Measurements from ENCODE around the gene TSHZ3.

TSHZ3 gene

GRCh38 chr19:31353833-31354232, 4.6 kb upstream of the TSHZ3 start:
- no peak for FAIRE-seq

GRCh38 chr19:31352782-31353651, 3.8 kb upstream of the TSHZ3 start:
- no peak for FAIRE-seq

GRCh38 chr19:31352296-31352781, 3.1 kb upstream of the TSHZ3 start:
- no peak for FAIRE-seq

- no peak for FAIRE-seq
Measured at GRCh38 chr19:31351855-31352195, 2.6 kb upstream of the TSHZ3 start.

DNA sequence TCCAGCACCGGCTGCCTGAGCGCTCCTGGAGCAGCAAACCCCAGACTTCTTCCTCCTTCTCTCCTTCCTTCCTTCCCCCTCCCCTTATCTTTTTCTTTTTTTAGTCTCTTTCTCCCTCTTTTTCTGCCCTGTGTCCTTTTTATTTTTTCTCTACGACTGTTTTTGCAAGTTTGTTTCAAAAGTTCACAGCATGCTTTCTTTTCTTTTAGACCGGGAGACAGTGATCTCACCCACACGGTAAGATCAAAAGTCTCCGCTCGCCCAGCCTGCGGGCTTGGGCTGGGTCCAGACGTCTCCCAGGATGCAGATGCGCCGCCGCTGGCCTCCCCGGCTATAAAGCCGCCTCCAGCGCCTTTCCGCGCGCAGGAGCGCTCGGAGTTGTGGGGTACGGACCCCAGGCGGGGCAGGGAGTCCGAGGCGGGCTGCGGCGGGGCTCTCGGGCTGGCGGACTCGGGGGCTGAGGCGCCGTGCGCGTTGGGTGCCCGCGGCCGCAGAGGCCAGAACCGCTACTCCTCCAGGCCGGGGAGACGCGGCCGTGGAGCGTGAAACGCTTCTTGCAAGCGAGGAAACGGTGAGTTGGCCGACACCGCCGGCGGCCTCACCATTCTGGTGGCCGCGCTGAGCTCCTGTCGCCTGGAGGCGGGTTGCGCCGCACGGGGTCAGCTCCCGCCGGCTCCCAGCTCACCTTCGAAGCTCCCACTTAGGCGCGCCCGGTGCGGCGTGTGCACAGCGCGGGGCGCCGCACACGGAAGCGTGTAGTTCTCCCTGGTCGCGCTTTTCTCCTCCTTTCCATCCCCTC, 2.0 kb upstream of the TSHZ3 start:
- FAIRE-seq, result no peak

- no peak for FAIRE-seq
Measured at GRCh38 chr19:31350693-31351055, 1.4 kb upstream of the TSHZ3 start.

DNA sequence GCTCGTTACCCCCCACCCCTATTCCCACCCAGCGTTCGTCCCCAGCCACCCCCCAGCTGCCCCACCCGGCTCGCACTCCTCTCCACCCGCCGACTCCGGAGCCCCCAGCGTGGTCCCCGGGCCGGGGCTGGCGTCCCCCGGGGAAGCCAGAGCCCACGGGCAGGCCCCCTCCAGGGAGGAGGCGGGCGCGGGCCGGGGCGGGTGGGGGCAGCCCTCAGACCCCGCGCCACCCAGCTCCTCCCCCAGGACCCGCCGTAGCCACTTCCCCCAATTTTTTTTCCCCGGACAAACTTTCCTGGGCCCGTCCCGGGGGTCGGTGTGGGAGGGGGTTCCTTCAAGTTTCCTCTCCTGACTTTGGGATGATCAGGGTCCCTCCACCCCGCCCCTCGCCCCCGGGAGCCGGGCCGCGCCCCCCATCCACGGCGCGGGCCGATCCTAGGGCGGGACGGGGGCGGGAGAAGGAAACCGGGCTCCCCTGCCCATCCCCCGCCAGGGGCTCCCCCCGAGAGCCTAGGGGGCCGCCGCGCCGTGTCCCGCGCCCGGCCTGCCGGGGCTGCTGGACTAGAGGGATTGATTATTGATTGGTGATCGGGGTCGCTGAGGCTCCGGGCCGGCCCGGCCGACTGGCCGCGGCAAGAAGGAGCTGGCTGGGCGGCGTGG, 927 bp upstream of the TSHZ3 start:
- FAIRE-seq, result no peak

- no peak for FAIRE-seq
Measured at GRCh38 chr19:31348481-31349159, 616 bp downstream of the TSHZ3 start.

GRCh38 chr19:31347828-31348392, 1.3 kb downstream of the TSHZ3 start:
- FAIRE-seq, result no peak

GRCh38 chr19:31347354-31347753, 1.9 kb downstream of the TSHZ3 start:
- no peak for FAIRE-seq

DNA sequence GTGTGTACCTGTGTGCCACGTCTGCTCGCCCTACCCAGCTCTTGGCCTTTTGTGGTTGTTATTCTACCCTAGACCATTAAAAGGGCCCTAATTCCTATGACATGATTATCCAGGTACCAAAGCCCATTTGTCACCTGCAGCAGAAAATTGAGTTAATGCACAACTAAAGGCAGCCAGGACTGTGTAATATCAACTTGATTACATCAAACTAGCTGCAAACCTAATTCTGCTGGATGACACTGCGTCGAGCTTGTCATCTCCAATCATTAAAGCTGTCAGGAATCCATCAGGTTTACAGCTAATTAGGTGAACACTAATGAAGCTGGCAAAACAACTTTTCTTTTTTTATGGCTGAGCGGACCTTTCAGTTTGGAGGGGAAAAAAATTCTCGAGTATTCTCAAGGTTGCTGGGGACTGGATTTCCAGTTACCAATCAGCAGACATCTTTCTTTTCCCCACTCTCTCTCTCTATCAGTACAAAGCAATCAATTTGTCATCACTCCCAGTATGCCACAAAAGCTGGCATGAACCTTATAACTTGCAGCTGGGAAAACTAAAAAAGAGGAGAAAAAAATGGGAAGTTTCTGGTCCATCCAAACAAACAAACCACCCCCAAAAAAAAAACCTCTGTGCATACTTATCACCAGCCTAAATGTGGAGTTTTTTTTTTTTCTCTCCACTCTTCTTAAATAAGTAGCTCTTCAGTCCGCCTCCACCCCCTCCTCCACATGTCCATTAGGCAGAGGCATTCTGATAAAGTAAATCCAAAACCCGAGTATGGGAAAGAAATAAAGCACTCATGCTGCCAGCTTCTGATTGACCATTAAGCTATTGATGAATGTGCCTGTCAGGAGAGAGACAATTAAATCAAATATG, 2.8 kb downstream of the TSHZ3 start:
- FAIRE-seq, result no peak

DNA sequence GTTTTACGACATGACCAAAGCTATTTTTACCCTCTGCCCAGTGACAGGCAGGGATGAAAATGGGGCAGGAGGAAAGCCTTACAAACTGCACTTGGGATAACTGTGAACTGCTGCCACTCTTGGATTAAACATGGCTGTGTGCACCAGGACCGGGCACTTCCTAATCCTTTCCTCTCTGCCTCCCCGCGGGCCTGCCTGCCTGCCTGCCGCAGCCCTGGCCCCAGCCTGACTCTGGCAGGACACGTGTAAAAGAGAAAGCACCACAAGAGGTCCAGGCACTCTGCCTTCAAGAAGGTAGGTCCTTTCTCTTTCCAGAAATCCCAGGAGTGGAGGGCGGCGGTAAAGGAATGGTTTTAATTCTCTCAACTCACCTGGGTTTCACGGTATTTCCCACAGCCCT, 4.8 kb downstream of the TSHZ3 start:
- FAIRE-seq, result no peak

GRCh38 chr19:31342926-31343325, 6.3 kb downstream of the TSHZ3 start:
- no peak for FAIRE-seq

GRCh38 chr19:31340042-31341025, 8.9 kb downstream of the TSHZ3 start:
- peak; percentile 54 for FAIRE-seq

GRCh38 chr19:31339411-31339810, 9.8 kb downstream of the TSHZ3 start:
- no peak for FAIRE-seq

GRCh38 chr19:31338069-31338776, 11.0 kb downstream of the TSHZ3 start:
- FAIRE-seq, result peak; percentile 82

DNA sequence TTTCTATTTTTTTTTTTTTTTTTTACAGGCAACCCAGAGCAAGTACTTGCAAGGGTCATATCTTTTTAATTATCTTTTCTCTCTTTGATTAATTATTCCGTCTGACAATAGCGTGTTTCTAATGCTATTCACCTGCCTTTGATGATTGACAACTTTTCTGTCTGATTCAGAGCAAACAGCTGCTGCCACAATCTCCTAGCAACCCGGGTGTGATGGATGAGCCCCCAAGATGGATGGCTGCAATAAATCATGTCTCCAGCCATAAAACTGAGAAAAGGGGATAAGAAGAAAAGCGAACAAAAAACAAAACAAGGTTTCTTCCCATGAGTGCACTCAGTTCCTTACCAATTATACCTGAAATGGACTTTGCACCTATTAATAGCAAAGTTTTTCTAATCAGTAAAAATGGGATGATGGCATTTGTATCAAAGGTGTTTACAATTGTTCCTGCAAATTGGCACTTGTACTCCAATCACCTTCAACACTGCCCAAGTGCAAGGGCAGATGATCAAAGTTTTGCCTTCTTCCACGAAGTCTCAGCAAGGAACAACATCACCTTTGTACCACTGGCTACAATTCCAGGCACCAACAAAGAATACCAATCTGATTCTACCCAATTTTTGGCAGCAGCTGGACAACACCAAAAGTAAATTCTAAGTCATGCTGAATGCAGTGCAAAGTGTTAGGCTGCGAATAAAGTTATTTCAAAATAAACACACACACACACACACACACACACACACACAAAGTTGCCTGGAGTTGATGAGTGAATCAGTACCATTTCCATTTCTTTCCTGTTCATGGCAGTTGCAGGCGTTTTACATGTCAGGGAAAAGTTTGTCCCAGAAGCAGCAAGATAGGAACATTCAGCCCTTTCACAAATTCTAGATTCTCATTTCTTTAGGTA, 12.0 kb downstream of the TSHZ3 start:
- FAIRE-seq, result no peak

- FAIRE-seq, result no peak
Measured at GRCh38 chr19:31335716-31336115, 13.5 kb downstream of the TSHZ3 start.

Measured in endometrium (tissue), 2 donors.